GM12878 (cell line): Measurements from ENCODE around the gene LGI4. TPM values are rescaled to one million over a fixed set of nuclear protein-coding genes. Genes with fewer than 3 reads are reported as not detected.

ENCODE experiments used
- ATAC-seq: fragments of 200-7000 bp; cut with Tn5 transposase; 3 replicates; pipeline ENCODE4 v1.9.1; 2020; ENCODE audit warnings: mild to moderate bottlenecking, moderate library complexity
- BruUV-seq: library from RNA; stranded (reverse); fragments of 400-500 nt; replicated peaks from 2 replicates; lab custom pipeline; 2021; lab: Mats Ljungman, UMichigan
- CTCF ChIA-PET: fragments of 300-600 bp; sonication (Branson Sonifier 250); formaldehyde crosslinking; extraction: SDS; loops from one replicate; lab custom pipeline; 2021; ENCODE audit warnings: inconsistent platforms; lab: Yijun Ruan, JAX
- POLR2A ChIA-PET: fragments of 350-600 bp; formaldehyde crosslinking; extraction: SDS; loops from one replicate; lab custom pipeline; 2021; ENCODE audit warnings: inconsistent platforms; lab: Charles Lee
- RAD21 ChIA-PET: fragments of 300-600 bp; sonication (Branson Sonifier 250); formaldehyde crosslinking; loops from one replicate; lab custom pipeline; 2023; ENCODE audit warnings: antibody characterized with exemption; ENCODE audit not compliant: unreplicated experiment; lab: Charles Lee
- SMC1A ChIA-PET: fragments of 300-600 bp; sonication (Branson Sonifier 250); formaldehyde crosslinking; loops from one replicate; lab custom pipeline; 2023; ENCODE audit not compliant: unreplicated experiment, uncharacterized antibody; lab: Charles Lee
- DNase-seq: peaks from one replicate; pipeline ENCODE4 v3.0.0-alpha.2; 2011; ENCODE audit warnings: low read depth, low spot score
- FAIRE-seq: peaks from 3 replicates; lab custom pipeline; 2011; peaks lifted over from hg19 to GRCh38; lab: Jason Lieb, UNC
- H2AFZ ChIP-seq: 2 replicates; pipeline ENCODE4 v1.6.0; 2011; ENCODE audit warnings: low read depth, low read length, control low read depth; ENCODE audit not compliant: control insufficient read depth
- H3K27ac ChIP-seq: 2 replicates; pipeline ENCODE4 v1.5.1; 2011; ENCODE audit warnings: control low read depth; ENCODE audit not compliant: control insufficient read depth, insufficient read depth
- H3K27me3 ChIP-seq, 2 experiments: replicated peaks in 1 of 2; 2 replicates each; pipeline versions ENCODE4 v1.6.0 to v1.6.1; 2011; ENCODE audit warnings: low read length in 1 of 2; ENCODE audit not compliant: control insufficient read depth in 2 of 2, insufficient read depth in 2 of 2
- H3K36me3 ChIP-seq, 2 experiments: 2 replicates each; pipeline ENCODE4 v1.5.1; 2011; ENCODE audit warnings: low read length in 1 of 2; ENCODE audit not compliant: control insufficient read depth in 2 of 2, insufficient read depth in 2 of 2
- H3K4me1 ChIP-seq: 2 replicates; pipeline ENCODE4 v1.6.1; 2011; ENCODE audit warnings: mild to moderate bottlenecking, low read length, moderate library complexity, mixed read lengths; ENCODE audit not compliant: control insufficient read depth, insufficient read depth
- H3K4me2 ChIP-seq: 2 replicates; pipeline ENCODE4 v1.6.0; 2011; ENCODE audit warnings: control low read depth; ENCODE audit not compliant: control insufficient read depth, insufficient read depth
- H3K4me3 ChIP-seq: fragments of 200-600 bp; sonication (generic); 2 replicates; pipeline ENCODE4 v1.5.1; 2016
- H3K79me2 ChIP-seq: 2 replicates; pipeline ENCODE4 v1.6.0; 2011; ENCODE audit warnings: low read length; ENCODE audit not compliant: control insufficient read depth, insufficient read depth
- H3K9ac ChIP-seq: 2 replicates; pipeline ENCODE4 v1.8.0; 2011; ENCODE audit warnings: low read length, control low read depth, mixed read lengths; ENCODE audit not compliant: control insufficient read depth, insufficient read depth
- H3K9me3 ChIP-seq: replicated peaks from 3 replicates; pipeline ENCODE4 v1.5.1; 2011; ENCODE audit warnings: mild to moderate bottlenecking, low read length; ENCODE audit not compliant: control insufficient read depth, insufficient read depth
- H4K20me1 ChIP-seq: 2 replicates; pipeline ENCODE4 v1.6.0; 2011; ENCODE audit not compliant: control insufficient read depth, insufficient read depth
- ATF3 ChIP-seq: IDR thresholded peaks from 2 replicates; pipeline ENCODE4 v1.6.1; 2011; ENCODE audit warnings: low read depth, mild to moderate bottlenecking, low read length, moderate library complexity, borderline replicate concordance; ENCODE audit errors: extremely low read depth
- BMI1 ChIP-seq: fragments of 450-650 bp; IDR thresholded peaks from 2 replicates; pipeline ENCODE4 v1.6.1; 2016; ENCODE audit warnings: mild to moderate bottlenecking, moderate library complexity, borderline replicate concordance
- CBX3 ChIP-seq: fragments of 200-600 bp; sonication (generic); IDR thresholded peaks from 2 replicates; pipeline ENCODE4 v1.6.1; 2016; ENCODE audit warnings: low read depth, borderline replicate concordance
- CREB1 ChIP-seq: IDR thresholded peaks from 2 replicates; pipeline ENCODE4 v1.6.1; 2012; ENCODE audit warnings: low read depth, mild to moderate bottlenecking, inconsistent platforms
- EP300 ChIP-seq, 2 experiments: fragments of 150-350 bp in 1 of 2; IDR thresholded peaks; 2 replicates each; pipeline ENCODE4 v1.6.1; 2011 to 2012; ENCODE audit warnings: low read depth in 2 of 2, low read length in 2 of 2, borderline replicate concordance in 1 of 2, improper control_type of control experiment in 1 of 2, inconsistent platforms in 1 of 2; ENCODE audit not compliant: control insufficient read depth in 1 of 2
- GABPA ChIP-seq: IDR thresholded peaks from 2 replicates; pipeline ENCODE4 v1.6.1; 2014; ENCODE audit warnings: antibody characterized with exemption, low read depth, mild to moderate bottlenecking, inconsistent platforms
- HCFC1 ChIP-seq: fragments of 150-350 bp; IDR thresholded peaks from 2 replicates; pipeline ENCODE4 v1.6.1; 2014; ENCODE audit warnings: low read length
- JUND ChIP-seq: IDR thresholded peaks from 2 replicates; pipeline ENCODE4 v1.6.1; 2012; ENCODE audit warnings: low read depth, mild to moderate bottlenecking, low read length, improper control_type of control experiment, moderate library complexity
- MXI1 ChIP-seq: fragments of 150-350 bp; IDR thresholded peaks from 2 replicates; pipeline ENCODE4 v1.6.1; 2011; ENCODE audit warnings: low read depth, mild to moderate bottlenecking, inconsistent platforms, low read length, improper control_type of control experiment
- NFXL1 ChIP-seq: fragments of 450-650 bp; IDR thresholded peaks from 2 replicates; pipeline ENCODE4 v1.6.1; 2017; ENCODE audit warnings: antibody characterized with exemption, mild to moderate bottlenecking, borderline replicate concordance
- POLR2AphosphoS2 ChIP-seq: IDR thresholded peaks from 2 replicates; pipeline ENCODE4 v1.6.1; 2011; ENCODE audit warnings: low read depth, mild to moderate bottlenecking, low read length, improper control_type of control experiment, moderate library complexity
- RBBP5 ChIP-seq: fragments of 200-600 bp; sonication (generic); conservative IDR thresholded peaks from 2 replicates; pipeline ENCODE4 v1.6.1; 2016
- STAT1 ChIP-seq: fragments of 450-650 bp; conservative IDR thresholded peaks from 2 replicates; pipeline ENCODE4 v1.6.1; 2014; ENCODE audit warnings: antibody characterized with exemption, mild to moderate bottlenecking
- TCF3 ChIP-seq: IDR thresholded peaks from 2 replicates; pipeline ENCODE4 v1.6.1; 2012; ENCODE audit warnings: low read depth, mild to moderate bottlenecking, low read length, borderline replicate concordance; ENCODE audit not compliant: insufficient read depth
- TCF7 ChIP-seq: IDR thresholded peaks from 2 replicates; pipeline ENCODE4 v1.6.1; 2014; ENCODE audit warnings: antibody characterized with exemption, borderline replicate concordance
- USF1 ChIP-seq: IDR thresholded peaks from 2 replicates; pipeline ENCODE4 v1.6.1; 2011; ENCODE audit warnings: borderline replicate concordance, low read depth, mild to moderate bottlenecking, moderate library complexity, mixed read lengths, low read length; ENCODE audit not compliant: insufficient read depth; ENCODE audit errors: extremely low read length
- ZNF274 ChIP-seq: IDR thresholded peaks from one replicate; pipeline ENCODE4 v1.8.0; 2011; ENCODE audit not compliant: insufficient read length, insufficient read depth
- ZZZ3 ChIP-seq: IDR thresholded peaks from 2 replicates; pipeline ENCODE4 v1.6.1; 2011; ENCODE audit warnings: low read depth; ENCODE audit not compliant: control insufficient read depth, insufficient read length
- WGBS: methylation state at CpG from one replicate; pipeline ENCODE4 v1.1.6; 2016; ENCODE audit warnings: low lambda C conversion rate; ENCODE audit not compliant: insufficient replicate concordance, insufficient coverage; ENCODE audit errors: missing lambda C conversion rate; 5-methylcytosine and 5-hydroxymethylcytosine counted together
- in situ Hi-C: fragments of 300-500 bp; cut with MboI; formaldehyde crosslinking; loops from 9 replicates; pipeline ENCODE4 v1.14.3; 2018; ENCODE audit warnings: mixed read lengths
- intact Hi-C: fragments of 100-400 bp; cut with micrococcal nuclease; formaldehyde crosslinking; loops from one replicate; pipeline ENCODE4 v1.14.2; 2022; ENCODE audit not compliant: unreplicated experiment
- polyA plus RNA-seq, 11 experiments: library from polyadenylated mRNA; depleted of rRNA in 4 of 11; unstranded in 6 of 11; stranded (reverse) in 5 of 11; fragments of >200 nt; fragmentation: Nextera tagmentation in 4 of 11; fragmentation: Illumina TruSeq in 1 of 11; extraction: Ambion mirVana in 4 of 11; extraction: Trizol in 1 of 11; gene quantifications; 1 replicate in 1 of 11; 2 replicates in 10 of 11; pipeline versions ENCODE4 v1.2.1 to v1.2.3, GENCODE V29; 2011 to 2016; ENCODE audit warnings: inconsistent platforms in 2 of 11, missing spikeins in 2 of 11, low read depth in 1 of 11
- total RNA-seq, 4 experiments: library from RNA; depleted of rRNA in 3 of 4; stranded (reverse); fragments of >200 nt in 3 of 4; fragmentation: Illumina TruSeq in 1 of 4; extraction: Trizol in 1 of 4; gene quantifications; 2 replicates each; pipeline versions ENCODE4 v1.2.1 to v1.2.3, GENCODE V29; 2013 to 2021
- TF ChIP-seq, protein P1 (sequence below): fragments of 450-650 bp; IDR thresholded peaks from 2 replicates; pipeline ENCODE4 v1.6.1; 2017; ENCODE audit warnings: antibody characterized with exemption, mild to moderate bottlenecking, moderate library complexity

LGI4 gene
- total and polyA plus RNA-seq, 10 of the 15 experiments (the other 5 are each of a cell fraction or from before 2014, with no cell fraction given): 0.11 TPM; not detected in 9

DNA sequence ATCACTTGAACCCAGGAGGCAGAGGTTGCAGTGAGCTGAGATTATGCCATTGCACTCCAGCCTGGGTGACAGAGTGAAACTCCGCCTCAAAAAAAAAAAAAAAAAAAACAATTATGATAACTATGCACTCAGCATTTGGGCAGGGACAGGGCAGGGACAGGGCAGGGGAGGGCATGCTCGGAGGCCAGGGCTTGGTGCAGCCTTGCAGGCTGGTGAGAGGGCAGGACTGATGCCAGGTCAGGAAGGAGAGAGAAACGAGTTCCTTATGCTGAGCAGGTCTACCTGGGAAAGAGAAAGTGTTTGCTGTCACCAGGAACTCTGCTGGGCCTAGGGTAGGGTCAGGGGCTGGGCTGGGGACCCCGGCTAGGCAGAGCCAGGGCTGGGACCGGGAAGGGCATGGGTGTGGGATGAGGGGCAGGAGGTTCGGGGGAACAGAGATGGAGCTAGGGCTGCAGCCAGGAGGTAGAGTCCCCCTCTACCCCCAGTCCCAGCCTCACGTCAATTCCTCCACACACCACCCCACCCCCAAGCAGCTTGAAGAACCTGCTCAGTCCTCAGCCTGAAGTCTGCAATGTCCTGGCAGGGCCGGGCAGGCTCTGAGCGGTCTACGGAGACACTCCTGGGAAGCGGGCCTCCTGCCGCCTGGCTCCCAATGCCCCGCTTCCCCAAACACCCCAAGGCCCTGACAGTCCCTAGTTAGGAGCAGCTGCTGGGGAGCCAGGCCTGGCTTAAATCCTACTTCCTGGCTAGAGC is 16.4 kb downstream of the LGI4 start:
- Histone ChIP-seq H3K36me3 (no peaks in the 10 kb centered on the region), H3K27ac (no peak overlapping the region), H3K27me3 (no peaks in the 10 kb centered on the region), H3K4me2 (no peak overlapping the region), H3K9me3 (no peaks in the 10 kb centered on the region), H3K9ac (no peak overlapping the region), H3K4me3 (no peak overlapping the region), H4K20me1 (no peaks in the 10 kb centered on the region), H2AFZ (no peak overlapping the region), H3K4me1 (peaks cover 6% of the 10 kb centered on the region), H3K79me2 (no peaks in the 10 kb centered on the region)
- no TSS peak for BruUV-seq
- POLR2A ChIA-PET: interaction anchor here (0.6 kb wide), 1 partner anchor 362 kb away, joined by 5 read pairs; no protein-coding TSS in a partner anchor
- SMC1A ChIA-PET: interaction anchor here (0.7 to 3.6 kb wide), 2 partner anchors 23 to 229 kb away, joined by 3 to 10 read pairs; partner anchors contain the start of gene FFAR1
- CTCF ChIA-PET: interaction anchor here (1.3 to 6.4 kb wide), 3 partner anchors 17 to 75 kb away, joined by 4 to 75 read pairs (median 34); partner anchors contain the start of genes FXYD7 and LGI4
- RAD21 ChIA-PET: interaction anchor here (0.5 to 1.6 kb wide), 2 partner anchors 10 to 17 kb away, joined by 3 to 6 read pairs; no protein-coding TSS in a partner anchor
- FAIRE-seq (no peak), ATAC-seq (no peak), DNase-seq (no peak)
- in situ Hi-C loops (no loop called here), intact Hi-C loops (no loop called here)
- WGBS: 45% methylated on average over 11 of the region's 13 CpGs
- TF ChIP-seq POLR2AphosphoS2: no peak
- TF ChIP-seq STAT1: no peak
- TF ChIP-seq NFXL1: no peak
- TF ChIP-seq TCF3: no peak
- TF ChIP-seq USF1: no peak
- no peak for TF ChIP-seq TCF7
- TF ChIP-seq BMI1: no peak
- no peak for TF ChIP-seq JUND
- TF ChIP-seq HCFC1: no peak
- TF ChIP-seq, protein P1, sequence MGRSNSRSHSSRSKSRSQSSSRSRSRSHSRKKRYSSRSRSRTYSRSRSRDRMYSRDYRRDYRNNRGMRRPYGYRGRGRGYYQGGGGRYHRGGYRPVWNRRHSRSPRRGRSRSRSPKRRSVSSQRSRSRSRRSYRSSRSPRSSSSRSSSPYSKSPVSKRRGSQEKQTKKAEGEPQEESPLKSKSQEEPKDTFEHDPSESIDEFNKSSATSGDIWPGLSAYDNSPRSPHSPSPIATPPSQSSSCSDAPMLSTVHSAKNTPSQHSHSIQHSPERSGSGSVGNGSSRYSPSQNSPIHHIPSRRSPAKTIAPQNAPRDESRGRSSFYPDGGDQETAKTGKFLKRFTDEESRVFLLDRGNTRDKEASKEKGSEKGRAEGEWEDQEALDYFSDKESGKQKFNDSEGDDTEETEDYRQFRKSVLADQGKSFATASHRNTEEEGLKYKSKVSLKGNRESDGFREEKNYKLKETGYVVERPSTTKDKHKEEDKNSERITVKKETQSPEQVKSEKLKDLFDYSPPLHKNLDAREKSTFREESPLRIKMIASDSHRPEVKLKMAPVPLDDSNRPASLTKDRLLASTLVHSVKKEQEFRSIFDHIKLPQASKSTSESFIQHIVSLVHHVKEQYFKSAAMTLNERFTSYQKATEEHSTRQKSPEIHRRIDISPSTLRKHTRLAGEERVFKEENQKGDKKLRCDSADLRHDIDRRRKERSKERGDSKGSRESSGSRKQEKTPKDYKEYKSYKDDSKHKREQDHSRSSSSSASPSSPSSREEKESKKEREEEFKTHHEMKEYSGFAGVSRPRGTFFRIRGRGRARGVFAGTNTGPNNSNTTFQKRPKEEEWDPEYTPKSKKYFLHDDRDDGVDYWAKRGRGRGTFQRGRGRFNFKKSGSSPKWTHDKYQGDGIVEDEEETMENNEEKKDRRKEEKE: no peak
- TF ChIP-seq ZZZ3: no peak
- no peak for TF ChIP-seq GABPA
- no peak for TF ChIP-seq MXI1
- no peak for TF ChIP-seq ATF3
- TF ChIP-seq CREB1: no peak
- TF ChIP-seq ZNF274: no peak
- TF ChIP-seq RBBP5: no peak
- no peak for TF ChIP-seq EP300 (IDR thresholded peaks at IDR 0.05; ENCODE audit: borderline replicate concordance in 1 of 2, control insufficient read depth in 1 of 2, low read depth in 2 of 2, low read length in 2 of 2)
- no peak for TF ChIP-seq CBX3
